Esophagus muscularis mucosa (tissue), 4 donors: Measurements from ENCODE around the gene NOTCH4. TPM values are rescaled to one million over a fixed set of nuclear protein-coding genes. Genes with fewer than 3 reads are reported as not detected.

Experiments used
- DNase-seq: peaks from one replicate; pipeline ENCODE4 v3.0.0-alpha.2; 2017; ENCODE audit errors: extremely low spot score
- H3K27ac ChIP-seq, 4 donors: fragments of 200-600 bp; sonication (generic); replicated peaks in 1 of 4; 1 replicate in 3 of 4; 2 replicates in 1 of 4; pipeline ENCODE4 v1.5.1; 2016 to 2019; ENCODE audit warnings: mild to moderate bottlenecking in 1 of 4
- H3K27me3 ChIP-seq, 4 donors: fragments of 200-600 bp; sonication (generic); one replicate each; pipeline versions ENCODE4 v1.5.1 to v1.6.0; 2016 to 2019
- H3K36me3 ChIP-seq, 4 donors: fragments of 200-600 bp; sonication (generic); one replicate each; pipeline ENCODE4 v1.5.1; 2016 to 2019
- H3K4me1 ChIP-seq, 4 donors: fragments of 200-600 bp; sonication (generic); one replicate each; pipeline ENCODE4 v1.5.1; 2016 to 2019
- H3K4me3 ChIP-seq, 4 donors: fragments of 200-600 bp; sonication (generic); 1 replicate in 2 of 4; 2 replicates in 2 of 4; pipeline ENCODE4 v1.5.1; 2016 to 2019; ENCODE audit warnings: mild to moderate bottlenecking in 4 of 4, moderate library complexity in 1 of 4
- H3K9me3 ChIP-seq, 4 donors: fragments of 200-600 bp; sonication (generic); 1 replicate in 3 of 4; 2 replicates in 1 of 4; pipeline ENCODE4 v1.5.1; 2016 to 2019
- EP300 ChIP-seq: sonication (generic); formaldehyde crosslinking; IDR thresholded peaks from one replicate; pipeline ENCODE4 v1.6.1; 2017; ENCODE audit warnings: antibody characterized with exemption
- POLR2A ChIP-seq: fragments of 450-650 bp; IDR thresholded peaks from one replicate; pipeline ENCODE4 v1.6.1; 2017; ENCODE audit warnings: antibody characterized with exemption, moderate library complexity, mild to moderate bottlenecking, low read depth
- POLR2AphosphoS5 ChIP-seq, 2 donors: sonication (generic); formaldehyde crosslinking; IDR thresholded peaks; one replicate each; pipeline ENCODE4 v1.6.1; 2017; ENCODE audit warnings: antibody characterized with exemption in 2 of 2
- WGBS: methylation state at CpG from one replicate; pipeline ENCODE4 v1.1.5; 2018; 5-methylcytosine and 5-hydroxymethylcytosine counted together
- intact Hi-C: fragments of 100-400 bp; cut with DNase I; formaldehyde crosslinking; loops from one replicate; pipeline ENCODE4 v1.15.1; 2023
- total RNA-seq, 4 donors: library from RNA; depleted of rRNA; stranded (reverse); fragments of >200 nt; gene quantifications; one replicate each; pipeline versions ENCODE4 v1.1.0 to v1.2.1, GENCODE V29; 2016
- TF ChIP-seq, protein P1 (sequence below), 3 experiments: fragments of 200-600 bp in 2 of 3; fragments of 450-650 bp in 1 of 3; sonication (generic) in 2 of 3; IDR thresholded peaks; one replicate each; pipeline ENCODE4 v1.5.1; 2017 to 2019; ENCODE audit warnings: antibody characterized with exemption in 3 of 3, mild to moderate bottlenecking in 2 of 3, moderate library complexity in 1 of 3

Gene NOTCH4
- total RNA-seq, 4 donors from 2014 or later, result 16.6 to 30.6 (median 19.8) TPM

GRCh38 chr6:32216285-32216684 is 7.6 kb downstream of the NOTCH4 start:
- TF ChIP-seq EP300 (no peak), POLR2AphosphoS5 (IDR thresholded peaks at IDR 0.05) (no peak), POLR2A (no peak)
- TF ChIP-seq, protein P1, sequence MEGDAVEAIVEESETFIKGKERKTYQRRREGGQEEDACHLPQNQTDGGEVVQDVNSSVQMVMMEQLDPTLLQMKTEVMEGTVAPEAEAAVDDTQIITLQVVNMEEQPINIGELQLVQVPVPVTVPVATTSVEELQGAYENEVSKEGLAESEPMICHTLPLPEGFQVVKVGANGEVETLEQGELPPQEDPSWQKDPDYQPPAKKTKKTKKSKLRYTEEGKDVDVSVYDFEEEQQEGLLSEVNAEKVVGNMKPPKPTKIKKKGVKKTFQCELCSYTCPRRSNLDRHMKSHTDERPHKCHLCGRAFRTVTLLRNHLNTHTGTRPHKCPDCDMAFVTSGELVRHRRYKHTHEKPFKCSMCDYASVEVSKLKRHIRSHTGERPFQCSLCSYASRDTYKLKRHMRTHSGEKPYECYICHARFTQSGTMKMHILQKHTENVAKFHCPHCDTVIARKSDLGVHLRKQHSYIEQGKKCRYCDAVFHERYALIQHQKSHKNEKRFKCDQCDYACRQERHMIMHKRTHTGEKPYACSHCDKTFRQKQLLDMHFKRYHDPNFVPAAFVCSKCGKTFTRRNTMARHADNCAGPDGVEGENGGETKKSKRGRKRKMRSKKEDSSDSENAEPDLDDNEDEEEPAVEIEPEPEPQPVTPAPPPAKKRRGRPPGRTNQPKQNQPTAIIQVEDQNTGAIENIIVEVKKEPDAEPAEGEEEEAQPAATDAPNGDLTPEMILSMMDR (IDR thresholded peaks at IDR 0.05), result no peak
- Histone ChIP-seq H3K4me1 (no peaks in the 10 kb centered on the region), H3K36me3 (peaks cover 0 to 84% (median 0%) of the 10 kb centered on the region in 4 donors), H3K27me3 (no peaks in the 10 kb centered on the region), H3K4me3 (no peak overlapping the region), H3K9me3 (no peaks in the 10 kb centered on the region), H3K27ac (no peak overlapping the region)
- intact Hi-C loops, result no loop called here
- no peak for DNase-seq
- WGBS, result 89% methylated on average over 10 of the region's 10 CpGs

DNA sequence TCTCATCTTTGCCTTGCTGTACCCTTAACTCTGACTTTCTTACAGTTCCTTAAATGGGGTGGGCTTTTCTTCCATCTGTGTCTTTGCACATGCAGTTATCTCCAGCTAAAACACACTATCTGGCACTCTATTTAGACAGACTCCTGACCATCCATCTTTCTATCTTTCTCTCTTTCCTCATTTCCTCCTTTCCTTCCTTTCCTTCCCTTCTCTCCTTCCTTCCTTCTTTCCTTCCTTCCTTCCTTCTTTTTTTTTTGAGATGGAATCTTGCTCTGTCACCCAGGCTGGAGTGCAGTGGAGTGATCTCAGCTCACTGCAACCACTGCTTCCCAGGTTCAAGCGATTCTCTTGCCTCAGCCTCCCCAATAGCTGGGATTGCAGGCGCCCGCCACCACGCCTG is 8.2 kb downstream of the NOTCH4 start:
- intact Hi-C loops, result no loop called here
- no peaks in the 10 kb centered on the region for H3K27me3 ChIP-seq
- no peak for DNase-seq
- WGBS, result 93% methylated on average over 4 of the region's 4 CpGs
- no peaks in the 10 kb centered on the region for H3K9me3 ChIP-seq
- no peak overlapping the region for H3K27ac ChIP-seq
- peaks cover 0 to 81% (median 0%) of the 10 kb centered on the region in 4 donors for H3K36me3 ChIP-seq
- H3K4me1 ChIP-seq, result no peaks in the 10 kb centered on the region
- no peak for TF ChIP-seq EP300
- no peak for TF ChIP-seq POLR2AphosphoS5 (IDR thresholded peaks at IDR 0.05)
- no peak for TF ChIP-seq POLR2A
- TF ChIP-seq, protein P1 (IDR thresholded peaks at IDR 0.05), result no peak
- no peak overlapping the region for H3K4me3 ChIP-seq

GRCh38 chr6:32214126-32214525 is 9.7 kb downstream of the NOTCH4 start:
- intact Hi-C loops, result no loop called here
- peaks cover 0 to 74% (median 0%) of the 10 kb centered on the region in 4 donors for H3K36me3 ChIP-seq
- TF ChIP-seq POLR2AphosphoS5 (IDR thresholded peaks at IDR 0.05) (no peak), EP300 (no peak), POLR2A (no peak)
- TF ChIP-seq, protein P1 (IDR thresholded peaks at IDR 0.05), result no peak
- no peak overlapping the region for H3K4me3 ChIP-seq
- H3K27me3 ChIP-seq, result no peaks in the 10 kb centered on the region
- no peak overlapping the region for H3K27ac ChIP-seq
- H3K9me3 ChIP-seq, result no peaks in the 10 kb centered on the region
- no peaks in the 10 kb centered on the region for H3K4me1 ChIP-seq
- DNase-seq, result no peak
- WGBS, result 70% methylated on average over 3 of the region's 3 CpGs

GRCh38 chr6:32213649-32214048 is 10.2 kb downstream of the NOTCH4 start:
- WGBS, result 82% methylated on average over 6 of the region's 6 CpGs

More at GRCh38 chr6:32213649-32214048, 10.2 kb downstream of the NOTCH4 start:
- H3K27ac ChIP-seq, result no peak overlapping the region
- peaks cover 0 to 69% (median 0%) of the 10 kb centered on the region in 4 donors for H3K36me3 ChIP-seq
- no peak overlapping the region for H3K4me3 ChIP-seq
- no peaks in the 10 kb centered on the region for H3K27me3 ChIP-seq
- no peaks in the 10 kb centered on the region for H3K4me1 ChIP-seq
- H3K9me3 ChIP-seq, result no peaks in the 10 kb centered on the region
- TF ChIP-seq EP300 (no peak), POLR2A (no peak), POLR2AphosphoS5 (IDR thresholded peaks at IDR 0.05) (no peak)
- TF ChIP-seq, protein P1 (IDR thresholded peaks at IDR 0.05), result no peak
- no peak for DNase-seq
- intact Hi-C loops, result no loop called here
